Stimulated activated CD8-positive, alpha-beta memory T cell treated with anti-CD3 and anti-CD28 coated beads, Interleukin-7, amount 100 ng/mL, for 48 hours (primary cell): ENCODE data around the gene FAM110D.

Experiments used
- DNase-seq, 2 donors: peaks; one replicate each; pipeline ENCODE4 v3.0.0-alpha.2; 2020; ENCODE audit warnings: low read depth in 1 of 2; ENCODE audit errors: extremely low read depth in 1 of 2

FAM110D gene

DNA sequence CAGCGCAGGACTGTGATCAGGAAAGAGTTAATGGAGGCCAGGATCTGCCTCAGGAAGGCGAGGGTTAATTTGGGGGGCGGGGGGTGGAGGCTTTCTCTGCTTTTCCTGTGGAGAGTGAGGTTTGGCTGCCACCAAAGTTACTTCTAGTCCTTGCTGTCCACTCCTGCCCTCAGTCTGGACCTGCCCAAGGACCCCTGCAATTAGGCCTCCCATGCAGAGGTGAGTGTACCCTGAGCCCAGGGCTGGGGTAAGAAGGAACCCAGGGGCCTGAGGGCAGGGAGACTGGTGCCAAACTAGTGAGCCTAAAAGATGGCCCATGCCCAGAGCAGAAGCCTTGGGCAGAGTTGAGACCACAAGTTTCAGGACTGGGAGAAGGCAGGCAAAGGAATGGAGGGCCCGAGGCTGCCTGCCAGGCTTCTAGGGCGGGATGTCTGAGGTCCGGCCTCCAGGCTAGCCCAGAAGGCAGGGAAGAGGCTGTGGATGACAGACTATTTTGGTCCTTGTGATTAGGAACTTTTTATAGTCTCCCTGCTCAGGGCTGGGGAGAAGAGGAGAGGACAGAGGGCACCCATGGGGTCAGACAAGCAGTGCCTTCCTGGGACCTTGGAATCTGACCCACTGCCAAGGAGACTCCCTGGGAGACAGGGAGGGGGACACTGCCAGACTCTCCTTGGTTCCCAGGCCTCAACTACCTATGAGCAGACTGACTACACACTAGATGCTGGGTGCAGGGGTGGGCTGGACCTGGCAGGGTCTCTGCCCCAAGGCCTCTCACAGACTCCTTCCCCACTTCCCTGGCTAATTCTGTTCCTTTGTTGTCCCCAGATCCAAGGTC lies at the start of gene FAM110D:
Gene FAM110D, plus strand, starts transcription at position 172 of the 835 bp plus-strand sequence. CDS start 2,213 bp downstream, outside the sequence.
- DNase-seq: no peak

DNA sequence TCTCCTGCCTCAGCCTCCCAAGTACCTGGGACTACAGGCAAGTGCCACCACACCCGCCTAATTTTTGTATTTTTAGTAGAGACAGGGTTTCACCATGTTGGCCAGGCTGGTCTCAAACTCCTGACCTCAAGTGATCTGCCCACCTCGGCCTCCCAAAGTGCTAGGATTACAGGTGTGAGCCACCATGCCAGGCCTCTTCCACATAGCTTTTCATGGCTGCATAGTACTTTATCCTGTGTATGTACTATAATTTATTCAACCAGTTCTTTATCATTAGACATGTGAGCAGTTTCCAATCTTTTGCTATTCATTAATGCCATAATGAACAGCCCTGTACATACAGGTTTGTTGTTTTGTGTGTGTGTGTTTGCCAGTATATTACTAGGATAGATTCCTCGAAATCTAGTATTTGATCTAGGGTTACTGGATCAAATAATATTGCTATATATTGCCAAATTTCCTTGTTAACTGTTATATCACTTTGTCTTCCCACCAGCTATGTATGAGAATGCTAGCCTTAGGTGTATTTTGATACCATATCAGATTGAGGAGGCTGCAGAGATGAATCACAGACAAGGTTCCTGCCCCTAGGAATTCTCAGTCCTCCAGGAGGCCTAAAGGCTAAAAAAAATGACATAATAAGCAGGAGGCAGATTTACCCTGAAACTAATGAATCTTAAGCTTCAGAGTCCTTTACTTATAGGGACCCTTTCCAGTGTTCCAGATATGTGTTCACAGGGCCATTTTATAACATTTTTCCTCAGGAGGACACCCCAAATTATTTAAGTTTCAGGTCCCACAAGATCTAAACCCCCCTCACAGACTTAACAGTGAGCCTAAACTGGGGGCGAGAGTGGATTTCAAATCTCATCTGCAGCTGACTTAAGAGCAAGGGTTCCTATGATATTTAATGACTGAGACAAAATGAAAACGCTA lies 49.4 kb upstream of the FAM110D start:
- no peak for DNase-seq

DNA sequence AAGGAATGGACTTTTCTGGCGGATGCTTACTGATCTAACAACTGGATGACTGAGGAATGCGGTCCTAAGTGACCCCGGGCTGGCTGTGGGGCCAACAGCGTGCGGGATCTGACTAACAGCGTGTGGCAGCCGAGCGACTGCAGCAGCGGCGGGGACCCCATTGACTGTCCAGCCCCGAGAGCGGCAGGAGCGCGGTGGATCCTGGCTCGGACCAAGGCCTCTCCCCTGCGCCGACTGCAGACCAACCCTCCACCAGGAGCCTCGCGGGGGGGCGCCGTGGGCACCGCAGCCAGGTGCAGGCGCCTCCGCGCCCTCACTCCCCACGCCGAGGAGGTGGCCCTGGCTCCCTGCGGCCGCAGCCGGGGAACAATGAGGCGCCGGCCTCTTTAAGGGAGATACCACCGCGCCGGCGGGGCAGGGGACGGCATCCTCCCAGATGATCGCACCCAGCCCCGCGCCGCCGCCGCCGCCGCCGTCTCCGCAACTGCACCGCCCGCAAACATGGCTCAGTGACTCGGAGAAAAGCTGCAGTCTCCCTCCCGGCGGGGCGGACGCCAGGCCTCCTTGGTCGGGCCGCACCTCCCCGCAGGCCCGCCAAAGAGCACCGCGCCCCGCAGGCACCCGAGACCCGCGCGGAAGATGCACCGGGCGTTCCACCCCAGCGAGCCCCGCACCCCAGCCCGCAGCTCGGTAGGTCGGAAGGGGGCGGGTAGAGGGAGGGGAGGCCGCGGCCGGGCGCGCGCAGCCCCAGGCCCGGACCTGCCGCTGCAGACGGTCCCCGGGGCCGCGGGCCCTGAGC lies 47.9 kb upstream of the FAM110D start:
- peak; percentile 41 to 50 for DNase-seq

DNA sequence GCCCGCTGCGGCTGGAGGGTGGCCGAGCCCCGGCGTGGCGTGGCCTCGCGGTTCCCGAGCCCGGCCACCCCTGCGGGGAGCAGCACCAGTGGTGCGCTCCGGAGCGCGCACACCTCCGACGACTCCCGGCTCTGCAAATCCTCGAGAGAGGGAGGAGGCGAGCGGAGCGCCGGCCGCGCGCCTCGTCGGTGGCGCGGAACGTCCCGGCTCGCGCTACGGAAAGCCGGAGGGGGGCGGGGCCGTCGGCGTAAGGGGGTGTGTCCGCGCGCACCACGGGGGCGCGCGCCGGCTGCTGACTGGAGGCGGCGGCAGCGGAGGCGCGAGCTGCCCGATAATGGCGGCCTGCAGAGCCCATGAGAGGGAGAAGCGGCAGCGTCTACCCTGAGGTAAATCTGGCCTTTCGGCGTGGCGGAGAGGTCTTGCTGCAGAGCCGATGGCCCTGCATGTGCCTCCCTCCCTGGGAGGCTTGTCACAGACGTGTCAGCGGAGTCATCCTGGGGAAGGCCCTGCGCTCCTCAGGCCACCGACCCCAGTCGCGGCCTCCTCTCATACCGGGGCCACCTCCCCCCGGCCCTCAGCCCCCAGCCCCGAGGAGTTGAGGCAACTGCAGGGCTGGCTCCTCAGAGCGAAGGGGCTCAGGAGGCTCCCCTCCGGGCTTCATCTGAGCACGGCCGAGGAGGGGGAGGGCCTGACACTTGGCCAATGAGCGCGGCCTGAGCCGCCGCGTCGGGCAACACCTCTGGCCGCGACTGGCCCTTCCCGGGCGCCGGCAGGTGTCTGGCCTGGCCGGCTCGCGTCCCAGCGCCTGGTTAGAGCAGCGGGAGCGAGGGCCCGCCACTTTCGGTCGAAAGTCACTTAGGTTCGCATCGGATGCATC lies 47.1 kb upstream of the FAM110D start, which contains the start of gene PDIK1L:
Gene PDIK1L, plus strand, starts transcription at position 295 of the 877 bp plus-strand sequence. CDS start 2,485 bp downstream, outside the sequence.
- peak; percentile 84 to 86 for DNase-seq

DNA sequence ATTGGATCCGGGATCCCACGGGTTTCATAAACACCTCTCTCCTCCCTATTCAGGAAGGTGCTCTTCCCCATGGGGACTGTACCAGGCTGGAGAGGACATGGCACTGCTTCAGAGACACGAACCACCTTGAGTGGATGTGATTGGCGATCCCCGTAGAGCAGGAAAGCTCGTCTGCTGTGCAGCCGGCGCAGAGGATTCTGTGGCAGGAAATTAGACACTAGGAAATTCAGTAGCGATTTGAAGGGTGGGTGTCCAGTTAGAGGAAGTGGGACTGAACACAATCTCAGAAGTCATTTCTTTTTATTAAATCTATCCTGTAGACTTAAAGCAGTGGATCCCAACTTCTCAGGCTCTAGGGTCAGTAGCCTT lies 46.5 kb upstream of the FAM110D start:
- DNase-seq: no peak

DNA sequence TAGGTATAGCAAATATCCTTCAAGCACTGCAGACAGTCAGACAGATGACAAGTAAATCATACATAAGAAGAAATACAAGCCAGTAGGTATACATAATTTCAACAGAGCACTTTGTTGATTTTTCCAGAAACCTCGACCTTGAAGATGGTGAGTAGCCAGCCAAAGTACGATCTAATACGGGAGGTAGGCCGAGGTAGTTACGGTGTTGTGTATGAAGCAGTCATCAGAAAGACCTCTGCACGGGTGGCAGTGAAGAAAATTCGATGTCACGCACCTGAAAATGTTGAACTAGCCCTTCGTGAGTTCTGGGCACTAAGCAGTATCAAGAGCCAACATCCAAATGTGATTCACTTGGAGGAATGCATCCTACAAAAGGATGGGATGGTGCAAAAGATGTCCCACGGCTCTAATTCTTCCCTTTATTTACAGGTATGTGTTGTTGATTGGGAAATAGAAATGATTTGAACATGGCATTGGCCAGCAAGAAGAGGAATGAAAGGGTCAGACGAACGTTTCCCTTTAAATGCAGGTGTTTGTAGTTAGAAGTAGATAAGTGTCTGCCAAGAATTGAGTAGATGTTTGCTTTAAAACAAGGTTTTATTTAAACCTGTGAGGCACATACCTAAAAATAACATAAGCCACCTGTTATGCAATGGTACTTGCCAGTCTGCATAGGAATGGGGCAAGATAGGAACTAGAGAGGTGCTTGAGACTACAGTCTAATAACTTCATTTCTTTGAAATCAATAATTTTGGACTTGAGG lies 44.5 kb upstream of the FAM110D start:
- DNase-seq: no peak

DNA sequence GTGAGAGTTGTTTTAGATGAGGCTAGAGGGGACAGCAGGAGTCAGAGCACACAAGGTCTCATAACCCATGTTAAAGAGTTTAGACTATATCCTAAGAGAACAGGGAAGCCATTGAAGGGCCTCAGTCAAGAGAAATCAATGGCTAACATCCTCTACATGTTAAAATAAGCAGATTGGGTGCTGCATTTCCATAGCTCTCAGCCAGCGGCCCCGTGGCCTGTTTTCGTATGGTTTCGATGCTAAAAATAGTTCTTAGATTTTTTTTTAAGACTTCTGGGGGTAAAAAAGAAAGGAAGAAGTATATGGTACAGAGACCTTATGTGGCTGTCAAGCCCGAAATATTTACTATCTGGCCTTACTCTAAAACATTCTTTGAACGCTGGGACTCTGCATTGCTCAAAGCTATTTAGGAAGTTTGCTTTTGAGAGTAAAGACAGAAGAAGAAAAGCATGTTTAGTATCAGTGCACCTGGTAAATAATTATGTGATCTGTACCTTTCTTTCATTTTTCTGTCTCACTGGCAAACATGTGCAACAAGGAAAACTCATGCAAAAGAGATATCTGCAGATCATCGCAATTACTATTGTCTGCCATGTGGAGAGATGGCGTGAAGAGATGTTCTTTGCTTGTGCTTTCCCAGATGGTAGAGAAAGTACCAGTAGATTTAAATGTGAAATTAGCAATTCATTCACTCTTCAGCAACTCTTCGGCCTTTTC lies 38.8 kb upstream of the FAM110D start:
- DNase-seq: no peak

DNA sequence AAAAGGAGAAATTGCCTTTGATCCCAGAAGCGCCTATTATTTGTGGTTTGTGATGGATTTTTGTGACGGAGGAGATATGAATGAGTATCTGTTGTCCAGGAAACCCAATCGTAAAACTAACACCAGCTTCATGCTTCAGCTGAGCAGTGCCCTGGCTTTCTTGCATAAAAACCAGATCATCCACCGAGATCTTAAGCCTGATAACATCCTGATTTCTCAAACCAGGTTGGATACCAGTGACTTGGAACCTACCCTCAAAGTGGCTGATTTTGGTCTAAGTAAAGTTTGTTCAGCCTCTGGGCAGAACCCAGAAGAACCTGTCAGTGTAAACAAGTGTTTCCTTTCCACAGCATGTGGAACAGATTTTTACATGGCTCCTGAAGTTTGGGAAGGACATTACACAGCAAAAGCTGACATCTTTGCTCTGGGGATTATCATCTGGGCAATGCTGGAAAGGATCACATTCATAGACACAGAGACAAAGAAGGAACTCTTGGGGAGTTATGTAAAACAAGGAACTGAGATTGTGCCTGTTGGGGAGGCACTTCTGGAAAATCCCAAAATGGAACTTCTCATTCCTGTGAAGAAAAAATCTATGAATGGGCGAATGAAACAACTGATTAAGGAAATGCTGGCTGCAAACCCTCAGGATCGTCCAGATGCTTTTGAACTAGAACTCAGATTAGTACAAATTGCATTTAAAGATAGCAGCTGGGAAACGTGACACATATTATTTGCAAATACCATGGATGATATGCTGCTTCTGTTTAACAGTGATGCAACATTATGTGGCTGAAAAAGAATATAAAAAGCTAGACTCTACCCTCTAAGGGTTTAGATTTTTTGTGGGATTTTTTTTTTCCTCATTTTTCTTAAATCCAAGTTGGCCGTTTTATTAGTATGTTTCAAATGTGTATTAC lies 36.8 kb upstream of the FAM110D start:
- no peak for DNase-seq

DNA sequence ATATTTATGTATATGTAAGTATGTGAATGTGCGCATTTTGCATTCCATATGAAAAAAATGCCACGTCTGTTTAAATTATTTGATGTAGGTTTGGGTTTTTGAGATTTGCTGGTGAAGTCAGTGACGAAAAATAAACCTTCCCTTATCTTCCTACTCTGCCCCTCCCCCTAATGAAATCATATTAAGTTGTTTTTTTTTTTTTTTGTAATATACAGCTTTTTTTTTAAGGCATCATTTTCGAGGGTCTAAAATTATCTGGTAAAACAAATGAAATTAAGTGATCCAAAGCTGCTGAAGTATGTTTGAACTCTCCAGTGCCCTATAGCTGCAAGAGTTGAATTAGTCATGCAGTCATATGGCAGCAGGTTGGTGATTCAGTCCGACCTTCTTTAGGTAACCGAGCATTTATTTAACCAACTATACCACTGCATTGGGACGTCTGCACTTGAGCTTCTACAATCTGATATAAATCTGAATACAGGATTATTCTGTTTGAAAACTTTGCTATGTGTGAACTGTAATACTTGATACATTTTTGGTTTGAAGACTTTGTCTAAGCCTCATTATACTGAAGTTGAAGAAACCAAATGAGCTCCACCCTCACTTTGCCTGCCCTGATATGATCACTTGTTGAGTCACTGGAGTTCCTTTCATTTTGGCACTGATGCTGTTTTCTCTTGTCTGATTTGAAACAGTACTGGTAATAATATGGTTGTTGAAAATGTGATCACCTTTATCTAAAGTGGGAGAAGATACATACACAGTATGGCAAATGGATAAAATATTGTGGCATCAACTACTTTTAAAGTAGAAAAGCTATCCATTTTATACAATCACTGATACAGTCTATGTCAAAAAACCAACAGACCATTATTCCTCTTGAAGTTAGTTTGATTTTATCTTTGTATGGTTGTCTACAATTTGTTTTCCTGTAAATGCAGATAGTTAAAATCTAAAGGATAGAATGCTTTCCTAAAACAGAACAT lies 35.6 kb upstream of the FAM110D start:
- DNase-seq: no peak

DNA sequence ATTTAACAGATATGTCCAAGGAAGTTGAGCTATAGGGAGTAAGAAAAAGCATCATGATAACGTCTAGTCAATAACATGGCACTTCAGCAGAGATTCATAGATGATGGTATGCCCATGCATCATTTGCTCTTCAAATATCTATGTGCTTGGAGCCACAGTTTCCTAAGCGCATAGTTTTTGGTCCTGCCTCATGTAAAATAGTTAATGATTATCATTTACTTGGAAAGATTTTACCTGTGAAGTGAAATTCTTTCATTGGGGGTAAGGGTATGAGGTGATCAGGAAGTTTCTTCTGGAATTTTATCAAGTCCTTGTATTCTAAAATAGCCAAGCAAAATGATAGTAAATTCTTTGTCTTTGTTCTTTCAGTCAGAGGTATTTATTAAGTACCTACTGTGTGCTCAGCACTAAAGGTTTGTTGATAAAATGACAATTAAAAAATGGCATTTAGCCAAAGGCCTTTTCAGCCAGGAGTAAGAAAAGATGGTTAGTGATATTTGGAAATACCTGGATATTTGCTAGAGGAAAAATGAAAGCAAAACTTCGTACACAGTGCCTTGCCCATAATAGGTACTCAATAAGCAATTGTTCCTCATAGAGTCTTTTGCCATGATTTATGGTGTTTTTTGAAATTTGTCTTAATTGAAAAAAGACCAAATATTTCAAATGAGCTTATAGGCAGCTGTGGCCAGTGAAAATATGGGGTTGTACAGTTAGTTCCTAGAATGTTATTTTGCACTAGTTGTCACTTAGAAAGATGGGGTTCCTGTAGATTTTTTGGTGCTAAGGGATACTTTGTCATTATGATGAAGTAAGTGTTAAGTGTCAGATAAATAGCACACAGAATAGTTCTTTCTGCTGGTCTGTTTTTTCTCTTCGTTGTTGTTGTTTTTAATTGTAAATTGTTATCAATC lies 34.2 kb upstream of the FAM110D start:
- no peak for DNase-seq

DNA sequence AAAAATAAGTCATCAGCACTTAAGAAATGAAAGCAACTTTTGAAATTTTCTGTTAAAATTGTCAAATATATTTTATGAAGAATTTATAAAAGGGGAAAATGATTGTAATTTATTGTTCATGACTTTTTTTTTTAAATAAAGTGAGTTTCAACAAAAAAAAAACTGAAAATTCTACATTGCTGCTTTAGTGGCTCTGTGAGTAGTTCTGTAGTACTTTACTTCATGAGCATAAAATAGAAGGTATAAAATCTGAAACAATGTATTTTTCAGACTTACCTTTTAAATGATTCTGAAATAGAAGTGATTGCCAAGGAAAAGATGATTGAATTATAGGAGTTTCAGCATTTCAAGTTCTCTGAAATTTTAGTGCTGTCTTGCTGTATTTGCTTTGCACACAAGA lies 33.5 kb upstream of the FAM110D start:
- DNase-seq: no peak

DNA sequence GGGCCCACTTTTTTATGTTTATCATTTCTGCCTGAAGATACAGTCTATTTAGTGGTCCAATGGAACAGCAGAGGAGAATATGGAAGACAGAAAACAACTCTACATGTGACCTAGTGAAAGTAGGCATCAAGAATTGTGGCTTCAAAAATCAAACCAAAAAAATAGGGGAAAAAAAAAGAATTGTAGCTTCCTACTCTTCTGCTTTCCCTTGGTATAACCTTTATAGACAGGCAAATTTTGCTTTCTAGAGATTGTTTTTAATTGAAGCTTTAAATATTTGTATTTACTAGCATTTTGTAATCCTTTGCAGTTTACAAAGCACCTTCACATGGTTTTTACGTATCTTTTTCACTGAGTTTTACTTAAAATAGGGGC lies 32.9 kb upstream of the FAM110D start:
- no peak for DNase-seq

DNA sequence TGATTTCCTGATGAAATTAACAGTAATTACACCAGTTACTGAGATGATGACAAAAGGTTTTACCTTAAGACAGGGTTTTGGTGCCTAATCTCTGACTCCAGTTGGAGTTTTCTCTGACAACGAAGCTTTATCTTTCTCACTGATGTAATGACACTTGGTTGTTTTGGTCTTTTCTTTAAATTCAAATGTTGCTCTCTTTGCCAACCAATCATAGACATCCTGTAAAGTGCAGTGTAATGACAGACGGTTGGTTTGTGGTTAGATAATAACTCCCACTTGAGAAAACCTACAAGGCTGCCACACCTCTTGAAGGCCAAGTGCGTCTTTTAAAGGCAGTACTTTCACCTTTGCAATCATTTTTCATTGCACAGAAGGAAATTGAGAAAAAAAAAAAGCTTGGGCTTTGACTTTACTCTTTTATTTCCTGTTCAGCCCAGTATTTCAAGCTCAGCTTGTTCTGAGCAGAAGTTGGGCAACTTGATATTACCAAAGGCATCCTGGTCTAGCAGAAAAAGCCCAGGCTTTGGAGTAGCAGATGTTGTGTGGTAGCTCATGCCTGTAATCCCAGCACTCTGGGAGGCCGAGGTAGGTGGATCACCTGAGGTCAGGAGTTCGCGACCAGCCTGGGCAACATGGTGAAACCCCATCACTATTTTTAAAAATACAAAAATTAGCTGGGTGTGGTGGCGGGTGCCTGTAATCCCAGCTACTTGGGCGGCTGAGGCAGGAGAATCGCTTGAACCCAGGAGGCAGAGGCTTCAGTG lies 32.4 kb upstream of the FAM110D start:
- no peak for DNase-seq
